GM23338 (cell line): ENCODE data around the gene FGF4.

Experiments
- CTCF ChIP-seq, 2 experiments: fragments of 200-600 bp in 1 of 2; sonication (generic) in 1 of 2; conservative IDR thresholded peaks; 2 replicates each; pipeline versions ENCODE4 v1.5.1 to v1.6.1; 2016 to 2017; ENCODE audit warnings: antibody characterized with exemption in 2 of 2, low read depth in 2 of 2, mild to moderate bottlenecking in 2 of 2, moderate library complexity in 1 of 2
- EZH2 ChIP-seq: fragments of 200-600 bp; sonication (generic); IDR thresholded peaks from one replicate; pipeline ENCODE4 v1.8.0; 2017; ENCODE audit warnings: antibody characterized with exemption, mild to moderate bottlenecking, low read depth; ENCODE audit not compliant: unreplicated experiment
- EZH2phosphoT487 ChIP-seq: fragments of 200-600 bp; sonication (generic); IDR thresholded peaks from one replicate; pipeline ENCODE4 v1.8.1; 2018; ENCODE audit warnings: antibody characterized with exemption; ENCODE audit not compliant: unreplicated experiment

GRCh38 chr11:69774354-69775162, 583 bp downstream of the FGF4 start:
- TF ChIP-seq CTCF (conservative IDR thresholded peaks at IDR 0.05; ENCODE audit: low read depth in 2 of 2), result no peak
- TF ChIP-seq EZH2phosphoT487, result no peak
- TF ChIP-seq EZH2, result peak; percentile 45
